NCI-H2171 (cell line): ENCODE data around the gene TPM2.

Experiments
- DNase-seq: peaks from one replicate; lab custom pipeline; 2025; lab: John Stamatoyannopoulos, UW

The TPM2 gene

GRCh38 chr9:35718721-35719511 is 29.2 kb upstream of the TPM2 start:
- DNase-seq = no peak

GRCh38 chr9:35717132-35717870 is 27.6 kb upstream of the TPM2 start:
- no peak for DNase-seq

GRCh38 chr9:35716230-35716629 is 26.5 kb upstream of the TPM2 start:
- DNase-seq = no peak

GRCh38 chr9:35714579-35715252 is 25.0 kb upstream of the TPM2 start:
- no peak for DNase-seq

GRCh38 chr9:35714123-35714522 is 24.4 kb upstream of the TPM2 start:
- DNase-seq = no peak

- DNase-seq = no peak
Measured at GRCh38 chr9:35713578-35713977, 23.9 kb upstream of the TPM2 start.

GRCh38 chr9:35712762-35713400 is 23.2 kb upstream of the TPM2 start:
- DNase-seq = no peak

- DNase-seq = no peak
Measured at GRCh38 chr9:35711501-35712428, 22.0 kb upstream of the TPM2 start.

GRCh38 chr9:35710818-35711500 is 21.2 kb upstream of the TPM2 start:
- DNase-seq = no peak

- DNase-seq = no peak
Measured at GRCh38 chr9:35708146-35708545, 18.4 kb upstream of the TPM2 start.

- no peak for DNase-seq
Measured at GRCh38 chr9:35706951-35707350, 17.2 kb upstream of the TPM2 start.

GRCh38 chr9:35705836-35706430 is 16.2 kb upstream of the TPM2 start:
- DNase-seq = no peak

GRCh38 chr9:35705372-35705771 is 15.6 kb upstream of the TPM2 start:
- no peak for DNase-seq

- DNase-seq = no peak
Measured at GRCh38 chr9:35703906-35704672, 14.4 kb upstream of the TPM2 start.

- no peak for DNase-seq
Measured at GRCh38 chr9:35702696-35703095, 13.0 kb upstream of the TPM2 start.

- DNase-seq = no peak
Measured at GRCh38 chr9:35700942-35701341, 11.2 kb upstream of the TPM2 start.

- no peak for DNase-seq
Measured at GRCh38 chr9:35700031-35700430, 10.3 kb upstream of the TPM2 start.

GRCh38 chr9:35698231-35698630 is 8.5 kb upstream of the TPM2 start:
- no peak for DNase-seq

GRCh38 chr9:35697486-35697885 is 7.8 kb upstream of the TPM2 start:
- no peak for DNase-seq
